ENCODE data around the gene PTPRCAP.
"Not testable (repeated sequence)": the region's sequence is repeated elsewhere in the genome, so short reads cannot be mapped to it uniquely, and the experiment has no call there.

The PTPRCAP gene

GRCh38 chr11:67428052-67429001 lies 9.2 kb downstream of the PTPRCAP start, which contains the start of gene RPS6KB2:
RPS6KB2 (plus strand) TSS chr11:67428494; CDS start chr11:67428546, 52 bp downstream.
- DNase-seq (ENCODE audit: low read depth in 2 of 3, low spot score in 2 of 3): peak; percentile 95 to 100 (median 100)

GRCh38 chr11:67427364-67427859 lies 10.1 kb downstream of the PTPRCAP start:
- not testable (repeated sequence) for DNase-seq (ENCODE audit: low read depth in 2 of 3, low spot score in 2 of 3)

- no peak for DNase-seq (ENCODE audit: low read depth in 2 of 3, low spot score in 2 of 3)
Measured at GRCh38 chr11:67423891-67424613, 13.4 kb downstream of the PTPRCAP start.

- no peak for DNase-seq (ENCODE audit: low read depth in 2 of 3, low spot score in 2 of 3)
Measured at GRCh38 chr11:67423466-67423865, 14.0 kb downstream of the PTPRCAP start.

DNA sequence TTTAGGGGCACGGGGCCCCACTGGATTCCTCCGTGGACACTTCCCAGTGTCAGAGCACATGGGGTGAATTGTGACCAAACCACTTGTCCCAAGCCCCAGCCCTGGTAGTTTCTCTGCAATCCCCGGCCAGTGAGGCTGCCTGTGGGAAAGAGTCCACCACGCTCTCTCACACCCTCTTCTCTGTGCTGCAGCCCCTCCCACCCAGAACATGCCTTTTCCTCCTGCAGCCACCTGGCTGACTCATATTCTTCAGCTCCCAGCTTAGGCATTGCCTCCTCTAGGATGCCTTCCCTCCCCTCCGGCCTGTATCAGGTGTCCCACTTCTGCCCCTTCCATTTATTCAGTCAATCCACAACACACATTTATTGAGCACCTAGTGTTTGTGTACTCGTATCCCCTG lies 14.6 kb downstream of the PTPRCAP start:
- DNase-seq (ENCODE audit: low read depth in 2 of 3, low spot score in 2 of 3): no peak

- DNase-seq (ENCODE audit: low read depth in 2 of 3, low spot score in 2 of 3): no peak
Measured at GRCh38 chr11:67421430-67422031, 16.0 kb downstream of the PTPRCAP start.

- peak; percentile 98 for DNase-seq (ENCODE audit: low read depth in 2 of 3, low spot score in 2 of 3)
Measured at GRCh38 chr11:67420646-67421429, 16.6 kb downstream of the PTPRCAP start.

- no peak for DNase-seq (ENCODE audit: low read depth in 2 of 3, low spot score in 2 of 3)
Measured at GRCh38 chr11:67420147-67420645, 17.3 kb downstream of the PTPRCAP start.

DNA sequence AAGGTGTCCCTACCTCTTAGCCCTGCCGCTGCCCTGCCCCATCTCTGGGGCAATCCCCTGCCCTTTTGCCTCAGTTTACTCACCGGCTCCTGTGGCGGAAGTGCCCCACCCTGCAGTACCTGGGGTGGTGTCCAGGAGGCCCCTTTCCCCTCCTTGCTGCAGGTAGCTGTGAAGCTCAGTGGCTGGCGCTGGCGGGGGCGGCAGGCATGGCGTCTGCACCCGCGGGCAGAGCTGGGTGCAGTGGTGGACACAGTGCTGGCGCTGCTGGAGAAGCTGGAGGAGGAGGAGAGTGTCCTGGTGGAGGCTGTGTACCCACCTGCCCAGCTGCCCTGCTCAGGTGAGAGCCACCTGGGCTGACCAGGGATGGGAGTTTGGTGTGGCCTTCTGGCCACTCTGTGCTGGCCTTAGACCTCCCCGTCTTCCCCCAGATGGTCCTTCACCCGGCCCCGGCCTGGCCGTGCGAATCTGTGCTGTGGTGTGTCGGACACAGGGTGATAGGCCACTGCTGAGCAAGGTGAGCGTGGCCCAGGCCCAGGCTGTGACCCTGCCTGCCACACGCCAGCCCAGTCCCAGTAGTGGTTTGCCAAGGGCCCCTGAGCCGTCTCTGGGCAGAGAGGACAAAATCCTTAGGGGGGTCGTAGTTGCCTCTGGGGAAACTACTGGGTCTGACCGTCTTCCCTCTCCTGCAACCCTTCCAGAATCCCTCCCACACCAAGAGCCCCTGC lies 18.0 kb downstream of the PTPRCAP start:
- DNase-seq (ENCODE audit: low read depth in 2 of 3, low spot score in 2 of 3): no peak

DNA sequence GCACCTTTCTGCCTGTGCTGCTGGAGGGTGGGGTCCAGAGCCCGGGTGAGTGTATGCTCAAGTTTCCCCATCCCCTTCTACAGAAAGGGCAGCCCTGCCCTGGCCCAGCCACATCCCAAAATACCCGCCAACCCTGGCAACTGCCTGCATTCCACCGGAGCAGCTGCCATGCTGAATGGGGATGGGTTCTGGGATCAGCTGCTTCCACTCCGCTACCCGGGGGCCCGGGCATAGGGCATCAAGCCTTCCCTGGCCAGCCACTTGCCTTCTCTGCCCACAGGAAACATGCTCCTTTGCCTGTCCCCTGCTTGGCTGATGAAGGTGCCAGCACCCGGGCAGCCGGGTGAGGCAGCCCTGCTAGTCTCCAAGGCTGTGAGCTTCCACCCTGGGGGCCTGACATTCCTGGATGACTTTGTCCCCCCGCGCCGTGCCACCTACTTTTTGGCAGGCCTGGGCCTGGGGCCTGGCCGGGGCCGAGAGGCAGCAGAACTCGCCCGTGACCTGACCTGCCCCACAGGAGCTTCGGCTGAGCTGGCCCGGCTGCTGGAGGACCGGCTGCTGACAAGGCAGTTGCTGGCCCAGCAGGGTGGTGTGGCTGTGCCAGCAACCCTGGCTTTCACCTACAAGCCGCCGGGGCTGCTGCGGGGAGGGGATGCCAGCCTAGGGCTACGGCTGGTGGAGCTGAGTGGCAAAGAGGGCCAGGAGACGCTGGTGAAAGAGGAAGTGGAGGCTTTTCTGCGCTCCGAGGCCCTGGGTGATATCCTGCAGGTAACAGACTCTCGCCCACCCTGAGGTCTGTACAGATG lies 18.8 kb downstream of the PTPRCAP start:
- no peak for DNase-seq (ENCODE audit: low read depth in 2 of 3, low spot score in 2 of 3)

DNA sequence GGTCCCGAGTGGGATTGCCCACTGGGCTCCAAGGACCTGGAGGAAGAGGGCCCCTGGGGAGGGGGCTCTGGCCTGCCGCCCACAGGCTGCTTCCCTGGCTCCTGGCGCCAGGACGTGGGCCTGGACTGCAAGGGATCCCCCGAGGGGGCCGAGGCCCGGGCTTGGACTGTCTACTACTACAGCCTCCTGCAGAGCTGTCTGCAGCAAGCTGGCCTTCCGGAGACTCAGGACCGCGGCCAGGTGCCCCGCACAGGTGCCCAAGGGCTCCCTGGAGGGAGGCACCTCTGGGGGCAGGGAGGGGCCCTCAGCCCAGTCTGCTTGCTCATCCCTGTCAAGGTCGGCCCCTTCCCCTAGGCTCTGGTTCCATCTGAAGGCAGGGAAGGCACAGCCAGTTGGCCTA lies 20.1 kb downstream of the PTPRCAP start:
- DNase-seq (ENCODE audit: low read depth in 2 of 3, low spot score in 2 of 3): no peak

GRCh38 chr11:67416416-67417335 lies 20.8 kb downstream of the PTPRCAP start:
- no peak for DNase-seq (ENCODE audit: low read depth in 2 of 3, low spot score in 2 of 3)

GRCh38 chr11:67415501-67416304 lies 21.8 kb downstream of the PTPRCAP start, which contains the start of gene CARNS1:
CARNS1 (plus strand) TSS chr11:67415678; CDS start chr11:67416200, 522 bp downstream.
- DNase-seq (ENCODE audit: low read depth in 2 of 3, low spot score in 2 of 3): no peak

DNA sequence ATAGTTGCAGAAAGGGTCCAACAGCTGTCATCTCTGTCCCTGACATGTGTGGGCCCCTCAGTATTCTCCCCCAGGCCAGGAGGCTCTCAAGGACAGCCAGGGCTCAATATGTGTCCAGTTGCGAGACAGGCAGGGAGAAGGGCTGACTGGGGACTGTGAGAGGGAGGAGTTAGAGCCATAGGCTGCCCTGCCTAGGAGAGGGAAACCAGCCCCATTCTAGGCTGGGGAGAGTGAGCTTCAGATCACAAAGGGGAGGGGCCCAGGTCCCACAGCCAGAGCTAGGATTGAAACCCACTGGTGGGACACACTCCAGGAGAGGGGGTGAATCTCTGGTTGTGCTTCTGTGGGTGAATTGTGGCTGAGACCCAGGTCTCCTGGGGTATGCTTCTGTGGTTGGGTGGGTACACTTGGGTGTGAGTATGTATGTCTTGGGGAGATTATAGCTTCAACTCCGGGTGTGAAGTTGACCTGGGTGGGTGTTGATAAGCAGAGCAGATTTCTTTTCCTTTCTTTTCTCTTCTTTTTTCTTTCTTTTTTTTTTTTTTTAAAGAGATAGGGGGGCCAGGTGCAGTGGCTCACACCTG lies 24.1 kb downstream of the PTPRCAP start:
- no peak for DNase-seq (ENCODE audit: low read depth in 2 of 3, low spot score in 2 of 3)

DNA sequence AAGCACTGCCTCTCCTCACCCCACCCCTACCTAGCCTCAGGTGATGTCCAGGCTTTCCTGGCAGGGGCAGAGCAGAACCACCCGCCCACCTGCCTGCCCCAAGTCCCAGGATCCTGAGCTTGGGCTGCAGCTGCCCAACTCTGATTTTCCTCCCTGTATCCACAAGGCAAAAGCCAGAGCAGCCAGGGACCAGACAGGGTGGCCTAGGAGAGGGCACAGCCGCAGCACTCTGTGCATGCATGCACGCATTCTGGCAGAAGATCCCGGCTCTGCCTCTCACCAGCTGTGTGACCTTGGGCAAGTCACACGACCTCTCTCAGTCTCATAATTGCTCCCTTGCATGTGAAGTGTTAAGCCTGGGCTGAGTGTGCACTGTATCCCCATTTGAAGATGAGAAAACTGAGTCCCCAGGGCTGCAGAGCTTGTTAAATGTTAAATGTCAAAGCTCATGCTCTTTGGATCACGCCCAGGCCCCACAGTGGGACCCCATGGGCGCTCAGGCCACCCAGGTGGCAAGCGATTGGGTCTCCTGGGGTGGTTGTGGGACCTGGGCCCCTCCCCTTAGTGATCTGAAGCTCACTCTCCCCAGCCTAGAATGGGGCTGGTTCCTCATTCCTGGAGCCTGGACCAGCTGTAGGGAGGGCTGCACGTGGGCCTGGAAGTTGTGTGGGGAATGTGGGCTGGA lies 24.8 kb downstream of the PTPRCAP start:
- no peak for DNase-seq (ENCODE audit: low read depth in 2 of 3, low spot score in 2 of 3)

DNA sequence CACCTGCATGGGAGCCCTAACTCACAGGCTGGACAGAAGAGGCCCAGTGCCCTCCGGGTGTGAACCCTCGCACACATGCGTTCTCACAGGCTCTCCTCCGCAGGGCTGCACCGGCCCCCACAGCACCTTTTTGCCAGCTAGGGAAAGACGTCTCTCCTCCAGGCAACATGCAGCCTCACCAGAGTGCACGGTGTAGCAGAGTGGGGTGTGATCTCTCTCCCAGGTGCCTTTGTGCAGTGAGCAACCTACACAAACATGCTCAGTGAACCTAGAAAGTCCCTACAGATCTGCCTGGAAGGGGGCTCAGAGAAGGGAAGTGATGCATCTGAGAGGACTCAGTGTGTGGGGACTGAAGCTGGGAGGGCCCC lies 25.7 kb downstream of the PTPRCAP start:
- DNase-seq (ENCODE audit: low read depth in 2 of 3, low spot score in 2 of 3): no peak
